B cell (primary cell): ENCODE results near the gene SEPTIN14. TPM values are rescaled to one million over a fixed set of nuclear protein-coding genes. Genes with fewer than 3 reads are reported as not detected.
"Not testable (repeated sequence)": the region's sequence is repeated elsewhere in the genome, so short reads cannot be mapped to it uniquely, and the experiment has no call there.

Experiments
- ATAC-seq: fragments of 200-7000 bp; cut with Tn5 transposase; one replicate; pipeline ENCODE4 v1.10.0; 2021; ENCODE audit warnings: low read depth, mild to moderate bottlenecking, moderate number of reproducible peaks, moderate library complexity
- CTCF ChIA-PET: fragments of 350-600 bp; sonication (Branson Sonifier 250); formaldehyde crosslinking; loops from one replicate; lab custom pipeline; 2021; ENCODE audit warnings: antibody characterized with exemption, inconsistent platforms; lab: Charles Lee
- POLR2A ChIA-PET: fragments of 350-600 bp; sonication (Branson Sonifier 250); formaldehyde crosslinking; loops from one replicate; lab custom pipeline; 2021; ENCODE audit warnings: antibody characterized with exemption; lab: Charles Lee
- DNase-seq: peaks from one replicate; pipeline ENCODE4 v3.0.0; 2013
- H2AFZ ChIP-seq: 2 replicates; pipeline ENCODE4 v1.6.1; 2012; ENCODE audit warnings: mild to moderate bottlenecking, low read depth, low read length; ENCODE audit not compliant: insufficient read depth, poor library complexity, severe bottlenecking
- H3K27ac ChIP-seq, 2 donors: 1 replicate in 1 of 2; 2 replicates in 1 of 2; pipeline ENCODE4 v1.5.1; 2012 to 2013; ENCODE audit warnings: low read length in 2 of 2, mild to moderate bottlenecking in 2 of 2, moderate library complexity in 1 of 2
- H3K27me3 ChIP-seq, 4 experiments: fragments of 200-600 bp in 1 of 4; sonication (generic) in 1 of 4; replicated peaks in 1 of 4; 1 replicate in 2 of 4; 2 replicates in 2 of 4; pipeline versions ENCODE4 v1.6.1 to v1.7.0; 2013 to 2016; ENCODE audit warnings: low read length in 3 of 4, mild to moderate bottlenecking in 2 of 4, mixed read lengths in 1 of 4, moderate library complexity in 1 of 4; ENCODE audit not compliant: insufficient read depth in 4 of 4, control insufficient read depth in 3 of 4; ENCODE audit errors: control extremely low read depth in 1 of 4
- H3K36me3 ChIP-seq, 2 experiments: replicated peaks in 1 of 2; 1 replicate in 1 of 2; 2 replicates in 1 of 2; pipeline versions ENCODE4 v1.6.1 to v1.7.1; 2013; ENCODE audit warnings: low read length in 1 of 2; ENCODE audit not compliant: insufficient read depth in 2 of 2, control insufficient read depth in 1 of 2; ENCODE audit errors: control extremely low read depth in 1 of 2, extremely low read depth in 1 of 2
- H3K4me1 ChIP-seq, 2 donors: fragments of 200-600 bp in 1 of 2; sonication (generic) in 1 of 2; 1 replicate in 1 of 2; 2 replicates in 1 of 2; pipeline versions ENCODE4 v1.5.1 to v1.6.1; 2013 to 2017; ENCODE audit warnings: low read length in 2 of 2; ENCODE audit not compliant: control insufficient read depth in 2 of 2, insufficient read depth in 2 of 2
- H3K4me2 ChIP-seq: replicated peaks from 2 replicates; pipeline ENCODE3; 2012; ENCODE audit warnings: mild to moderate bottlenecking, low read depth, low read length; ENCODE audit not compliant: poor library complexity, severe bottlenecking
- H3K4me3 ChIP-seq, 5 experiments: fragments of 200-600 bp in 1 of 5; sonication (generic) in 1 of 5; 1 replicate in 3 of 5; 2 replicates in 2 of 5; pipeline versions ENCODE4 v1.5.1 to v1.7.0; 2011 to 2016; ENCODE audit warnings: low read length in 4 of 5, mild to moderate bottlenecking in 4 of 5, low read depth in 2 of 5, control low read depth in 1 of 5, moderate library complexity in 1 of 5; ENCODE audit not compliant: insufficient read depth in 1 of 5; ENCODE audit errors: control extremely low read depth in 1 of 5, extremely low read depth in 1 of 5
- H3K79me2 ChIP-seq: fragments of 200-600 bp; sonication (generic); one replicate; pipeline ENCODE4 v1.6.0; 2016; ENCODE audit warnings: low read length; ENCODE audit not compliant: control insufficient read depth, insufficient read depth
- H3K9ac ChIP-seq: fragments of 200-600 bp; sonication (generic); 2 replicates; pipeline ENCODE4 v1.6.1; 2017; ENCODE audit warnings: mild to moderate bottlenecking, low read length, moderate library complexity
- H3K9me3 ChIP-seq, 3 donors: one replicate each; pipeline versions ENCODE4 v1.6.1 to v1.7.1; 2013; ENCODE audit warnings: low read length in 2 of 3; ENCODE audit not compliant: control insufficient read depth in 2 of 3, insufficient read depth in 1 of 3; ENCODE audit errors: control extremely low read depth in 1 of 3
- H4K20me1 ChIP-seq: 2 replicates; pipeline ENCODE4 v1.6.0; 2012; ENCODE audit warnings: mild to moderate bottlenecking, low read length; ENCODE audit not compliant: insufficient read depth, control insufficient read depth, poor library complexity, severe bottlenecking
- H3K27ac Mint-ChIP-seq: one replicate; pipeline ENCODE4 v1.8.0; 2021; ENCODE audit warnings: mixed read lengths
- H3K27me3 Mint-ChIP-seq: one replicate; pipeline ENCODE4 v1.8.0; 2021; ENCODE audit warnings: mixed read lengths
- H3K4me1 Mint-ChIP-seq: one replicate; pipeline ENCODE4 v1.8.0; 2021; ENCODE audit warnings: mixed read lengths
- H3K4me3 Mint-ChIP-seq: one replicate; pipeline ENCODE4 v1.8.0; 2021; ENCODE audit warnings: mixed read lengths
- H3K9me3 Mint-ChIP-seq: one replicate; pipeline ENCODE4 v1.8.0; 2022; ENCODE audit warnings: mixed read lengths; ENCODE audit not compliant: insufficient read depth
- CTCF ChIP-seq: fragments of 200-600 bp; IDR thresholded peaks from one replicate; pipeline ENCODE4 v1.8.0; 2022; ENCODE audit warnings: antibody characterized with exemption, mild to moderate bottlenecking
- EZH2 ChIP-seq: IDR thresholded peaks from 2 replicates; pipeline ENCODE4 v1.6.1; 2012; ENCODE audit warnings: borderline replicate concordance, low read depth, mild to moderate bottlenecking, moderate library complexity, low read length; ENCODE audit not compliant: insufficient read depth, poor library complexity, severe bottlenecking
- WGBS: methylation state at CpG from one replicate; pipeline ENCODE4 v1.1.5; 2013; ENCODE audit warnings: missing lambda C conversion rate; ENCODE audit not compliant: insufficient coverage; 5-methylcytosine and 5-hydroxymethylcytosine counted together
- intact Hi-C: fragments of 100-400 bp; cut with micrococcal nuclease; formaldehyde crosslinking; loops from one replicate; pipeline ENCODE4 v1.10.0; 2022
- polyA minus RNA-seq: library from RNA; depleted of rRNA, polyadenylated mRNA; stranded (reverse); fragments of >200 nt; gene quantifications from 2 replicates; pipeline ENCODE4 v1.2.3, GENCODE V29; 2012
- polyA plus RNA-seq: library from polyadenylated mRNA; depleted of rRNA; stranded (reverse); fragments of >200 nt; gene quantifications from 2 replicates; pipeline ENCODE4 v1.2.3, GENCODE V29; 2012
- total RNA-seq, 2 donors: library from RNA; stranded (reverse); fragments of 120-200 nt in 1 of 2; gene quantifications; 1 replicate in 1 of 2; 2 replicates in 1 of 2; pipeline versions ENCODE4 v1.2.3 to v1.2.4, GENCODE V29; 2013 to 2022

The SEPTIN14 gene
- total RNA-seq (not detected in 2 replicates), polyA plus RNA-seq (not detected in 2 replicates), polyA minus RNA-seq (not detected in 2 replicates)
- total RNA-seq (2013) = not detected

- H3K27ac ChIP-seq, H3K27me3 ChIP-seq, H3K4me3 Mint-ChIP-seq, H3K79me2 ChIP-seq, H2AFZ ChIP-seq, intact Hi-C loops, POLR2A ChIA-PET, DNase-seq, CTCF ChIA-PET, H3K36me3 ChIP-seq, H3K9me3 Mint-ChIP-seq, H4K20me1 ChIP-seq, H3K9me3 ChIP-seq, ATAC-seq, H3K27ac Mint-ChIP-seq, H3K4me2 ChIP-seq, H3K4me1 ChIP-seq, H3K27me3 Mint-ChIP-seq, H3K9ac ChIP-seq, H3K4me1 Mint-ChIP-seq, H3K4me3 ChIP-seq: not testable (repeated sequence)
- no CpG with 5 or more reads among the region's 2 CpGs for WGBS
Observed at GRCh38 chr7:55862652-55863051, at the start of gene SEPTIN14. TSS of gene SEPTIN14 (minus strand) at chr7:55862752. CDS start at chr7:55861996, 756 bp downstream.

- Mint-ChIP-seq H3K27ac (peak overlapping the region; percentile 78), H3K9me3 (peaks cover 4% of the 10 kb centered on the region), H3K27me3 (no peaks in the 10 kb centered on the region), H3K4me1 (peaks cover 10% of the 10 kb centered on the region), H3K4me3 (no peak overlapping the region)
- DNase-seq (peak; percentile 17), ATAC-seq (peak; percentile 73)
- Histone ChIP-seq H3K79me2 (no peaks in the 10 kb centered on the region), H3K9me3 (peaks cover 0 to 9% (median 0%) of the 10 kb centered on the region in 3 donors), H3K27me3 (no peaks in the 10 kb centered on the region), H4K20me1 (no peaks in the 10 kb centered on the region), H3K36me3 (no peaks in the 10 kb centered on the region), H3K4me3 (no peak overlapping the region), H3K4me2 (peak overlapping the region; percentile 19), H3K27ac (peak overlapping the region in 1 of 2 donors; percentile 70), H3K4me1 (peaks cover 11 to 15% of the 10 kb centered on the region in 2 donors), H2AFZ (peak overlapping the region; percentile 34), H3K9ac (no peak overlapping the region)
- 57% methylated on average over 1 of the region's 8 CpGs for WGBS
- TF ChIP-seq EZH2 = no peak
- TF ChIP-seq CTCF = no peak
- CTCF ChIA-PET = interaction anchor here (0.6 kb wide), 1 partner anchor 121 kb away, joined by 4 read pairs; no protein-coding TSS in a partner anchor
- intact Hi-C loops = loop anchor here (10.0 kb wide), 1 partner anchor 139 kb away; no protein-coding TSS in a partner anchor
- POLR2A ChIA-PET = no interaction called here
Observed at GRCh38 chr7:55903985-55904759, 41.6 kb upstream of the SEPTIN14 start.

- H3K9me3 ChIP-seq, H3K36me3 ChIP-seq, ATAC-seq, H4K20me1 ChIP-seq, H3K9me3 Mint-ChIP-seq, DNase-seq, H3K4me3 Mint-ChIP-seq, H3K4me3 ChIP-seq, H3K9ac ChIP-seq, CTCF ChIA-PET, H3K27ac ChIP-seq, H3K27ac Mint-ChIP-seq, POLR2A ChIA-PET, H3K79me2 ChIP-seq, H3K4me2 ChIP-seq, H3K27me3 Mint-ChIP-seq, H3K27me3 ChIP-seq, H2AFZ ChIP-seq: not testable (repeated sequence)
- intact Hi-C loops = loop anchor here (10.0 kb wide), 1 partner anchor 136 kb away; no protein-coding TSS in a partner anchor
- no CpG with 5 or more reads among the region's 1 CpG for WGBS
- H3K4me1 ChIP-seq = peaks cover 11 to 15% of the 10 kb centered on the region in 2 donors
- peaks cover 10% of the 10 kb centered on the region for H3K4me1 Mint-ChIP-seq
Observed at GRCh38 chr7:55901059-55901458, 38.5 kb upstream of the SEPTIN14 start.
